Chondrocyte (in vitro differentiated cells): Measurements from ENCODE around the gene PLIN4. TPM values are rescaled to one million over a fixed set of nuclear protein-coding genes. Genes with fewer than 3 reads are reported as not detected.

ENCODE experiments used
- DNase-seq: peaks from one replicate; pipeline ENCODE4 v3.0.0; 2021; ENCODE audit warnings: mixed read lengths, low spot score
- H3K27ac Mint-ChIP-seq: one replicate; pipeline ENCODE4 v1.8.0; 2021; ENCODE audit warnings: mild to moderate bottlenecking, moderate library complexity, mixed read lengths; ENCODE audit not compliant: unreplicated experiment
- H3K27me3 Mint-ChIP-seq: 2 replicates; pipeline ENCODE4 v1.8.0; 2021; ENCODE audit warnings: low read depth, mixed read lengths
- H3K36me3 Mint-ChIP-seq: 2 replicates; pipeline ENCODE4 v1.8.0; 2021; ENCODE audit warnings: low read depth, mixed read lengths
- H3K4me1 Mint-ChIP-seq: 2 replicates; pipeline ENCODE4 v1.8.0; 2021; ENCODE audit warnings: low read depth, mild to moderate bottlenecking, mixed read lengths
- H3K4me3 Mint-ChIP-seq: one replicate; pipeline ENCODE4 v1.8.0; 2021; ENCODE audit warnings: mild to moderate bottlenecking, moderate library complexity, mixed read lengths; ENCODE audit not compliant: unreplicated experiment
- H3K9me3 Mint-ChIP-seq: 2 replicates; pipeline ENCODE4 v1.8.0; 2021; ENCODE audit warnings: low read depth, mixed read lengths
- CTCF ChIP-seq: fragments of 200-600 bp; sonication (generic); IDR thresholded peaks from 2 replicates; pipeline ENCODE4 v1.5.0; 2021; ENCODE audit warnings: antibody characterized with exemption, mild to moderate bottlenecking, moderate library complexity
- total RNA-seq: library from RNA; stranded (reverse); gene quantifications from 3 replicates; pipeline ENCODE4 v1.2.1, GENCODE V29; 2021

PLIN4 gene
- total RNA-seq, 1 donor from 2014 or later, result 0.05 TPM

DNA sequence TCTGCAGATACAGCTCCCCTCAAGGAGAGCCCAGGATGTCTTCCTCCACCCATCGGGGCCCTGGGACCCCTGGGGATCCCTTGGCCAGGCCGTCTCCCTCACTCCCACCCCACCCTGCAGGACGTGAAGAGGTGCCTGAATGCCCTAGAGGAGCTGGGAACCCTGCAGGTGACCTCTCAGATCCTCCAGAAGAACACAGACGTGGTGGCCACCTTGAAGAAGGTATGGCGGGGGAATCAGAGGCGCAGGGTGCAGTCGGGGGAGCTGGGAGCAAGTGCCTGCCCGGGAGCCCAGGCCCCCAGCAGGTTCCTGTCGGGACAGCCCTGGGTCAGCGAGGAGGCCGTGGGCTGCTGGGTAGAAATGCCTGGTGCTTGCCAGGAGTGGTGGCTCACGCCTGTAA is 19.6 kb downstream of the PLIN4 start:
- TF ChIP-seq CTCF, result no peak
- no peak overlapping the region for H3K27ac Mint-ChIP-seq
- H3K4me1 Mint-ChIP-seq, result no peaks in the 10 kb centered on the region
- H3K27me3 Mint-ChIP-seq, result no peaks in the 10 kb centered on the region
- H3K9me3 Mint-ChIP-seq, result no peaks in the 10 kb centered on the region
- H3K4me3 Mint-ChIP-seq, result no peak overlapping the region
- peaks cover 10% of the 10 kb centered on the region for H3K36me3 Mint-ChIP-seq
- DNase-seq, result no peak

DNA sequence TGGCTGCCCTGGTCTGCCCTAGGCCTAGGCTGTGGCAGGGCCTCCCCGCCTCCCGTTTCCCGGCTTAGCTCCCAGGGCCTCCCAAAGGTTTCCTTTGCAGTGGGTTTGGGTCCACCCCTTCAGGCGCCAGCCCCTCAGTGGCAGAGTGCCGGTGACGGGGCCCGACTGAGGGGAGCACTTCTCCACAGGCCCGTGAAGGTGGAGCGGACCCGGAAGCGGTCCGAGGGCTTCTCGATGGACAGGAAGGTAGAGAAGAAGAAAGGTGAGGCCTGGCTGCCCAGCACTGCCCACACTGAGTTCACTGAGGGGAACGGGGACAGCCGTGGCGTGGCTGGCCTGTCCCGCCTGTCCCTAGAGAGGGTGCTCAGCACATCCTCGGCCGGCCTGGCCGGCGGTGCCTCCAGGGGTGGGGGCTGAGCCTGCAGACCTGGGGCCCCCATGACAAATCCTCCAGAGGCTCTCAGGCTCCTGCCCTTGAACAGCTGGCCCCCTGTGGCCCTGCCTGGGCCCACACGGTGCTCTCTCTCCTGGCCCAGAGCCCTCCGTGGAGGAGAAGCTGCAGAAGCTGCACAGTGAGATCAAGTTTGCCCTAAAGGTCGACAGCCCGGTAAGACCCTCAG is 20.4 kb downstream of the PLIN4 start:
- no peak for DNase-seq
- Mint-ChIP-seq H3K4me1 (no peaks in the 10 kb centered on the region), H3K27me3 (no peaks in the 10 kb centered on the region), H3K36me3 (peaks cover 10% of the 10 kb centered on the region), H3K4me3 (no peak overlapping the region), H3K9me3 (no peaks in the 10 kb centered on the region), H3K27ac (no peak overlapping the region)
- TF ChIP-seq CTCF, result no peak

DNA sequence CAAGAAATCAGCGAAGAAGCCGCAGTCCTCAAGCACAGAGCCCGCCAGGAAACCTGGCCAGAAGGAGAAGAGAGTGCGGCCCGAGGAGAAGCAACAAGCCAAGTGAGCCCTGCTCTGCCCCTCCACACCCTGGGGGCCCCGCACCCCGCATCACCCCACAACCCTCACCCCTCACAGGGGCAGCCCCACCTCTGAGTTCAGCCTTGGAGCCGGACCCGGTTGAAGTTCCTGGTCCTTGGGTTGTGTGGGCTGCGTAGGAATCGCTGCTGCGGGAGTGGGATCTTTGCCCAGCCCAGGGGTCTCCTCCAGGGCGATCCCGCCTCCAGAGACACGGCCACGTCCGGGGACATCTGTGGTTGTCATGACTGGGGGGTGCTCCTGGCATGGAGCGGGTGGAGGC is 22.0 kb downstream of the PLIN4 start:
- no peaks in the 10 kb centered on the region for H3K4me1 Mint-ChIP-seq
- no peak for TF ChIP-seq CTCF
- no peak for DNase-seq
- H3K36me3 Mint-ChIP-seq, result peaks cover 10% of the 10 kb centered on the region
- no peaks in the 10 kb centered on the region for H3K9me3 Mint-ChIP-seq
- H3K4me3 Mint-ChIP-seq, result no peak overlapping the region
- no peaks in the 10 kb centered on the region for H3K27me3 Mint-ChIP-seq
- H3K27ac Mint-ChIP-seq, result no peak overlapping the region

DNA sequence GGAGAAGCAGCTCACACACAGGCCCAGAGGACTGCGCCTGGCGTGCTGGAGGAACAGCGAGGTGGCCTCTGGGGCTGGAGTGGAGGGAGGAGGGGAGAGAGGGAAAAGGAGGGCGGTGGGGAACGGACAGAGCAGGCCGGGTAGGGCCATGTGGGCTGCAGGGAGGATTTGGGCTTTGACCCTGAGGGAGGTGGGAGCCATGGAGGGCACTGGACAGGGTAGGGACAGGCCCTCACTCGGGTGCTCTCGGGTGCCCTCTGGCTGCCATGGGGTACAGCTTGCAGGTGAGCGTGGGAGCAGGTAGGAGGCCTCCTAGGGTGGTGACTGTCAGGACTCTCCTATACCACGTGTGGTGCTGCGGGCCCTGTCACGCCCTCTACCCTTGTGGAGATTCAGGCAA is 22.8 kb downstream of the PLIN4 start:
- no peaks in the 10 kb centered on the region for H3K27me3 Mint-ChIP-seq
- H3K36me3 Mint-ChIP-seq, result peaks cover 9% of the 10 kb centered on the region
- no peak overlapping the region for H3K27ac Mint-ChIP-seq
- no peak for DNase-seq
- H3K4me3 Mint-ChIP-seq, result no peak overlapping the region
- no peaks in the 10 kb centered on the region for H3K4me1 Mint-ChIP-seq
- TF ChIP-seq CTCF, result peak; percentile 18
- no peaks in the 10 kb centered on the region for H3K9me3 Mint-ChIP-seq

GRCh38 chr19:4494691-4495064 is 23.6 kb downstream of the PLIN4 start:
- Mint-ChIP-seq H3K27me3 (no peaks in the 10 kb centered on the region), H3K36me3 (peaks cover 11% of the 10 kb centered on the region), H3K4me3 (no peak overlapping the region), H3K4me1 (no peaks in the 10 kb centered on the region), H3K9me3 (no peaks in the 10 kb centered on the region), H3K27ac (no peak overlapping the region)
- DNase-seq, result no peak
- no peak for TF ChIP-seq CTCF
